ENCODE data around the gene CYP27B1.

DNA sequence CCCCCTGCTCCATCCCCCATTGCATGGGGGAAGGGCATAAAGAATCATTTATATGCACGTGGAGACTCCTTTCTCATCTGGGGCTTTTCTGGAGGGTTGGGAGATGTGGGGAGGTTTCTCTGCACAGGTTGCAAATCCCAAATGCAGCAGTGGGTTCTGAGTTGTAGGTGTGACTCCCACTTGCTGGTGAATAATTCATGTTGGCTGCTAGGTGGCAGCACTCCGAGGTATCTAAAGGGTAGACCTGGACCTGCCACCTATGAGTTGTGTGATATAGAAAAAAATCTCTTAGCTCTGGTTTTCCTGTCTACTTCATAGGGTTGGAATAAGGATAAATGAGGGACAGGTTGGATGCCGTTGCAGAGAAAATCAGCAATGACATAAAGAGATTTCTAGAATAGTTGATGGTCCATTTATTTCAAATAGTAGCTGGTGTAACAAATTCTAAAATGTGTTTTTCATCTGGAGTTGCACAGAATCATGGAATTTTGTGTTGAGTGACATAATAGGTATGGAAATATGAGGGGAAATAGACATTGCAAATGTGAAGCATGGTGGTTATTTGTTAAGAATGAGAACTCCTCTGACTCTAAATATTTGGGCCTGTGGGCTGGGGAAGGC, 7.4 kb downstream of the CYP27B1 start:
- no peak for TF ChIP-seq POLR2A (IDR thresholded peaks at IDR 0.05)
- no peak for TF ChIP-seq EP300 (IDR thresholded peaks at IDR 0.05)

Data from stomach (tissue), 4 donors.